ENCODE data around the gene PLP2.

The PLP2 gene

DNA sequence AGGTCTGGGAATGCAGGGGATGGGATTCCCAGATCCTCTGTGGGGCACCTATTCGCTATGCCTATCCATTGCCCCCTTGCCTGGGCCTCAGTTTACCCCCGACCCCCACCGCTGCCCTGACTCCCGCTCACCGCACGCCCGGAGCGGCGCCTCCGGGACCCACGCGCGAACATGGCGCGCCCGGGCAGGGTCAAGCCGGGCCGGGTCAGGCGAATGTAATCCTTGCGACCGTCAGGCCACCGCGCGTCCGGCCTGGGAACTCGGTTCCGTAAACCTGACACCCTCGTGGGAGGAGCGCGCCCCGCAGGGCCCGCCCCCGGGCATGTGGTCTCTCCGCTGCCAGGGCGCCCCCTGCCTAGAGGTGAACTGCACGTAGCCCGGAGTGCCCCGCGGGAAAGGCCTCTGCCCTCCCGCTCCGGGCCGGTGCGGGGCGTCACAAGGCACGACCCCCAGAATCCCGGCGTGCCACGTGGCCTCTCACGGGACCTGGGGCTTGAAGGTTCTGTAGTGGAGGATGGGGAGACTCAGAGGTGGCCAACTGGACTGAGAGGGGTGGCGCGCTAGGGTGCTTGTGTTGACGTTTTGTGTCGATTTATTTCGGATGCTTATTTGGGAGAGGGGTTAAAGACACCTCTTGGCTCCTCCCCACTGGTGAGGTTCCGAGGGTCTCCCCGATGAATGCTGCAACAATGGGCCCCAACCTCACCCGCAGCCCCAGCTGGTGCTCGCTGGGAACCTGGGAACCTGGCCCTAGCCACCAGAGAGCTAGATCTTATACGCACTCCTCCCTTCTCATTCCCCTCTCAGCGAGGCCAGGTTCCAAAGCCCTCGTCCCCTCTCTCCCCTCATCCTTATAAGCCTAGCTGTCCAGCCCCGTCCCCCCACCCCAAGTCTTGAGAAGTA, 14.7 kb downstream of the PLP2 start, which contains the start of gene PRICKLE3:
Gene PRICKLE3 (minus strand): TSS at position 249 of the 903 bp plus-strand sequence. CDS start 76 bp downstream, at position 173.
- peak; percentile 53 for DNase-seq (ENCODE audit: low read depth, low spot score)

GRCh38 chrX:49187028-49187394, 15.3 kb downstream of the PLP2 start:
- no peak for DNase-seq (ENCODE audit: low read depth, low spot score)

DNA sequence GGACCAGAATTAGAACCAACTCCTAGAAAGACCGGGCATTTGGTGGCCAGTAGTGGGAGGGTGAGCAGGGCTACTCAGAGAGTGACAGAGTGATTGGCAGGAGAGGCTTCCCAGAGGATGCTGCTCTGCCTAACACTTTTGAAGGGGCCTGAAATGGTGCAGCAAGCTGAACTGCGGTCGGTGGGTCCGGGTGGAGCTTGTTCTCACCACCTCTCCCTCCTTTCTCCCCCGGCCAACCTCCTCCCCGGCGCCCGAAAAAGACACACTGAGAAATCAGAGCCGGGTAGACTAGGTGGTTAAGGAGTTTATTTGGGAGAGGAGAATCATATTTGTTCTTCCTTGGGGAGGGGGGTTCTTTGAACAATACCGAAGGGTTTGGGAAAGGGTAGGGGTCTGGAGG, 15.8 kb downstream of the PLP2 start:
- DNase-seq (ENCODE audit: low read depth, low spot score): no peak

GRCh38 chrX:49188468-49189076, 16.9 kb downstream of the PLP2 start:
- DNase-seq (ENCODE audit: low read depth, low spot score): no peak

DNA sequence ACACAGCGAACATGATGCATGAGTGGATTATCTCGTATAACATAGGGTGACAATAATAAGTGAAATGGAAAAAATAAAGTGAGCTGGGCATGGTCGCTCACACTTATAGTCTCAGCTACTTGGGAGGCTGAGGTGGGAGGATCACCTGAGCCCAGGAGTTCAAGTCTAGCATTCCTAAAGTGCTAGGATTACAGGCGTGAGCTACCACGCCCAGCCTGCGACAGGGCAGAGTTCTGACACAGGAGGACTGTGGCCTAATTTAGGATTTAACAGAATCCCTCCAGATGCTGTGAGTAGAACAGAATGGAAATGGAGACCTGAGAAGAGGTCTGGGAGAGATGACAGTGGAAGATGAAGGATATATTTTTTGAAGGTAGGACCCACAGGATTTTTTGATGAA, 17.9 kb downstream of the PLP2 start:
- no peak for DNase-seq (ENCODE audit: low read depth, low spot score)

GRCh38 chrX:49190821-49191573, 19.3 kb downstream of the PLP2 start:
- DNase-seq (ENCODE audit: low read depth, low spot score): peak; percentile 69

- DNase-seq (ENCODE audit: low read depth, low spot score): no peak
Measured at GRCh38 chrX:49191574-49192011, 19.9 kb downstream of the PLP2 start.

GRCh38 chrX:49192722-49193328, 21.1 kb downstream of the PLP2 start:
- no peak for DNase-seq (ENCODE audit: low read depth, low spot score)

DNA sequence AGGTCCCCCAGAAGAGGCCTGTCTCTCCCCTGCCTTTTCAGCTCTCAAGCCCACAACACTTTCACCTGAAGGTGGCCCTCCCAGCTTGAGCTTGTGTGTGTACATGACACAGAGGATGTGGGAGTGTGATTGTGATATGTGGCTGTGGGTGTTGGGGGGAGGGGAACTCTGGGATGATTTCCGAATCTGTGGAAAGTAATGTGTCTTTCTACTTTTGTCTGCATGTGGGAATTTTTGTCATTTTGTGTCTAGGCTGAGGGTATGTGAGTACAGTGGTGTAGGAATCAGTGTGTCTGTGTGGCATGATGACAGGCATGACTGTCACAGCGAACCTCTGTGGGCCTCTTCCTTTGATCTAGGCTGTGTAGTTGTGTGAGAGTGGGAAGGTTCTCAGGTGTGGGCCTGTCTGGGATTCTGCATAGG, 21.9 kb downstream of the PLP2 start:
- DNase-seq (ENCODE audit: low read depth, low spot score): no peak

DNA sequence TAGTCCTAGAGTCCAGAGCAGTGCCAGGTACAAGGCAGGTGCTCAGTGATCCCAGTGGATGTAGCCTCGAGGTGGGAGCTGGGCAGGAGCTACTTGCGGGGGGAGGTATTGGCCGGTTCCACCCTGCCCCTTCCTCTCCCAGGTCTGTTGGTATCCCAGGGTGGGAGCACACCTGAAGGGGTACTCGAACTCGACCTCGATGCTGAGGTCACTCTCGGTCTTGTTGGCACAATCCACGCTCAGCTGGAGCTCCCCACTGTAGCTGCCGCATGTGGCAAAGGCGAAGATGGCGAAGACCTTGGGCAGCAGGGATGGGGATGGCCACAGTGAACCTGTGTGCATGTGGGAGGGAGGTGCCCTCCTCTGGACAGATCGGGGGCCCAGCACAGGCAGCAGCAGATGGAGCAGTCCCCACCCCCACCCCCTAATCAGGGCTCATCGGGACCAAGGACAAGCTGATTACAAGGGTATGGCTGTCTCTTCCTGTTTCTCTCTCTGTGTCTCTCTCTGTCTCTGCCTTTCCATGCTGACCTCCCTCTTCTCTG, 25.9 kb downstream of the PLP2 start:
- DNase-seq (ENCODE audit: low read depth, low spot score): no peak

DNA sequence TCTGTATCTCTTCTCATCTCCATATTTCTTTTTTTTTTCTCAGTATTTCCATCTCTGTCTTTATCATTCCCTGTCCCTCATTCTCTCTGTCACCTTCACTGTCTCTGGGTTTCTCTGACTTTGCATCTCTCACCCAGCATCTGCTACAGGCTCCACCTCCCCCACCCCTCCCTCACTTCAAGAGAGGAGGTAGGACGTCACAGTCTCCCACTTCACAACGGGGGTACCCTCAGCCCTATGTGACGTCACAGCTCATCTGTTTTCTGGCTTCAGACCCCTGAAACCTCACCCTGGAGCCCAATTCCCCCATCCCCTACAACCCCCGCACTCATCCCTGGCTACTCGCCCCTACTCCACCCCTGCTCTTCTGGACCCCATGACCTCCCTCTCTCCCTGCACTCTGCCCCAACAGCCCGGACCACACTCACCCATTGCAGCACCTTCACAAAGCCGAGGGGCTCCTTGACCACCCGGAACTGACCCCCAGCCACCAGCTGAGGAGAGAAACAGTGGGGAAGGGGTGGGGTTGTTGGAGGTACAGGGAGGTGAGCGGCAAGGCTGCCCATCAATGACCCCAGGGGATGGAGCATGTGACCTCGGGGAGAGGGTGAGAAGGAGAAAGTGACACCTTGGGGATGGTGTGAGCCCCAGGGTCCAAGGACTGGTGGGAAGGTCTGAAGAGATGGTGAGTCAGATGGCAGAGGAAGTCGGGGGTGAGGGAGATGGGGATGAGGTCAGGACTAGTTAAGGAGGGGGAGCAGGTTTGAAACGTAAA, 27.0 kb downstream of the PLP2 start:
- no peak for DNase-seq (ENCODE audit: low read depth, low spot score)

DNA sequence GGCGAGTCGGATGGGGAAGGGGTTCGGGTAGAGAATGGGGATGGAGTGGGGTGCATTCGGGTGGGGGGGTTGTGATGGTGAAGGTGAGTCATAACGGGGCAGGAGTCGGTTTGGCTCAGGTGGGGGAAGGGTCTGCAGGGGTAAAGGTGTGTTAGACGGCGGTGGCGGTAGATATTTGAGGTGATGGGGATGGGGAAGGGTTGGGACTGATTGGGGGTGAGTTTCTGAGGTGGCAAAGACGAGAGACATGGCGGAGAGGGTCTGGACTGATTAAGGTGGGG, 27.6 kb downstream of the PLP2 start:
- no peak for DNase-seq (ENCODE audit: low read depth, low spot score)

DNA sequence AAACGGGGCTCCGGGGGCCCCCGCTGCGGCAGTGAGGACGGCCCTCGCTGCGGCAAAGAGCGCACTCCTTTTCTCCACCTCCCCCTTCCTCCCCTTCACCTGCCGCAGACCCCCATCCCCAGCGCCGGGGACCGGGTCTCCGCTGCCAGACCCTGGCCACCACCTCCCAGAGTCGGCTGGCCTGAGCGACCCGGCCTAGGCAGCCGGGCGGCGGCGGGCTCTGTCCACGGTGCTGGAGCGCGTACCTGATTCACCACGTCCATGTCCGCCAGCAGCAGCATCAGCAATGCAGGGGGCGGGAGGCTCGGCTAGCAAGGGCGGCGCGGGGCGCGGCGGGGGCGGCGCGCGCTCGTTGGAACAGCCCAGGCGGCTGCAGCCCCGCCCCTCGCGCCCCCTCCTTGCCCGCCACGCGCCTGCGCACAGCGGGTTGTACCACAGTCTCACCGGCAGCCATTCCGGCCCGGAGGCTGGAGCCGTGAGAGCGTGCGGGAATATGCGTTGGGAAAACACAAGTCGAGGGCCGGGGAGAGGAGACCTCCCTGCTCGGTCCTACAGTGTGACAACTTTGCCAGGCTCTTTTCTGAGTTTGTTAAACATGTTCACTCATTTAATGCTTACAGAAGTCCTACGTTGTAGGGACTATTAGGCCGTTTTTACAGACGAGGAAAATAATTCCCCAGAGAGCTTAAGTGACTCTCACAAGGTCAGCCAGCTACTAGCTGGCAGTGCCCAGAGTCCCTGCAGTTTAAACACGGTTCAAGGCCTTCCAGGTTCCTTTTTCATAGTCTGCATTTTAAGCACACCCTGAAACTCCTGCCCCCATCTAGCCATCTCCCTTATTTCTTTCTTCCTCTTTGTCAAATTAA, 28.4 kb downstream of the PLP2 start, which contains the start of gene SYP:
Gene SYP (minus strand): TSS at position 288 of the 866 bp plus-strand sequence. CDS start 7 bp downstream, at position 281.
- peak; percentile 77 for DNase-seq (ENCODE audit: low read depth, low spot score)

GRCh38 chrX:49202022-49202421, 30.3 kb downstream of the PLP2 start:
- no peak for DNase-seq (ENCODE audit: low read depth, low spot score)

GRCh38 chrX:49203536-49203935, 31.8 kb downstream of the PLP2 start:
- DNase-seq (ENCODE audit: low read depth, low spot score): no peak

- DNase-seq (ENCODE audit: low read depth, low spot score): no peak
Measured at GRCh38 chrX:49204017-49204416, 32.3 kb downstream of the PLP2 start.

DNA sequence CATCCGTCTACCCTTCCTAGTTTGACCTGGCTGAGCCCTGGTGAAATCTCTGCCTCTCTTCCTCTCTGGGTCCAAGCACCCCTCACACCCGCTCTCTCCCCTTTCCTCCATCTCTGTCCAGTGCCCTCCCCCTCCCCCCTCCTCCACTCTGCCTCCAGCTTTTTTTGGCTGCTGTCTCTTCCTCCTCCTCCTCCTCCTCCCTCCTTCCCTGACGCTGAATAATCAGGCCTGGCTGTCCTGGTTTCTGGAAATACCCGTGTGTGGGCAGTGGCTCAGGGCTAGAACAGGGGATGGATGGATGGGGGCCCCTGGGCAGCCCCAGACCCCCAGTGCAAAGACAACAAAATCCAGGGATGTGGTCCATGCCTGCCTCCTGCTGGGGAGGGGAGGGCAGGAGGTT, 33.0 kb downstream of the PLP2 start:
- DNase-seq (ENCODE audit: low read depth, low spot score): no peak

DNA sequence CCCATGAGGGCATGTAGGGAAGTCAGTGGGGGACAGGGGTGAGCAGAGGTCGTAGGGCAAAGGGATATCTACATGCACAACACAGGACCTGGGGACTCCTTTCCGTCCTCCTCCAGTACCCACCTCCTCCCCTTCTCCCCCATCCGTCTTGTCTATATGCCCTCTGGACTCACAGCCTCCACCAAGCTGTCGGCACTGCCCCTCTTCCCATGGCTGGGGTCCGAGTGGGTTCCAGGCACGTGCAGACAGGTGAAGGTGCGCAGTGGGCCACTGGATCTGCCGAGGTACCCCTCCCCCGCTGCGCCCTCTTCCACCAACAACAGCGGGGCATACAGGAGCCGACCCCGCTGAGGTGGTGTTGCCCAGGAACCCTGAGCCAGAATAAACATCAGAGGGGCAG, 33.7 kb downstream of the PLP2 start:
- DNase-seq (ENCODE audit: low read depth, low spot score): no peak

GRCh38 chrX:49206543-49206942, 34.8 kb downstream of the PLP2 start:
- no peak for DNase-seq (ENCODE audit: low read depth, low spot score)

GRCh38 chrX:49208399-49208798, 36.7 kb downstream of the PLP2 start:
- DNase-seq (ENCODE audit: low read depth, low spot score): no peak

Data from activated CD4-positive, CD25-positive, alpha-beta regulatory T cell treated with anti-CD3 and anti-CD28 coated beads, Interleukin-2, amount 50 U/mL, for 16 hours (primary cell).